Kidney glomerular epithelial cell (primary cell): Measurements from ENCODE around the gene INHBB.

Source experiments
- DNase-seq: peaks from one replicate; lab custom pipeline; 2025; lab: John Stamatoyannopoulos, UW

Gene INHBB

DNA sequence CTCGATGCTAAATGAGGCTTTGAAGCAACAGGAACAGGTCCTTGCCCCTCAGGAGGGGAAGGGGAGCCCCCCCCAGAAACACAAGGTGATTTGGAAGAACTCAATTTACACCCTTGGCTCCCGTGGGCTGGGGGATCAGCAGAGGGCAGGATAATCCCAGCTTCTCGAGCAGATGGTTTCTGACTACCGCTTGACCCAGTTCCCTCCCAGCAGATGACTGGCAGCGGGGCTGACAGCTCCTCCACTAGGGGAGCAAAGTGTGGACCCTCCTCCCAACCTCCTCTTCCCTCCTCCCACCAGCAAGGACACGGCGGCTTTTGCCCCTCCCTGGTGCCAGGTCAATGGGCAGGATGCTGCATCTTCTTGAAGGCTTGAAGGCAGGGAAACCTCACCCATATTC, 3.5 kb upstream of the INHBB start:
- DNase-seq: no peak

DNA sequence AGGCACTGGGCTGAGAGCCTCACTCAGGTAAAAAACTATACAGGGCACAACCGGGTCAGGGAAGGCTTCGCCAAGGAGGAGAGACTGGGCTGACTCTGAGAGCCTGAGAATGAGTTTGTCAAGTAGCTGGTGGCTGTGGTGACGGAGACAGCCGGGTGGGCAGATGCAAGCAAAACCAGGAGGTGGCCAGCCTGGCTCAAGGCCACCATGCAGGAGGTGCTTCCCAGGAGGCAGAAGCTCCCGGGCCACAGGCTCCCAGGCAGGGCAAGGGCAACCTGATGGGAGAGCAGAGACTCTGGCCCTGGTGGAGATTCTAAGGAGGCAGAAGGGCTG, 2.9 kb upstream of the INHBB start:
- DNase-seq: no peak

DNA sequence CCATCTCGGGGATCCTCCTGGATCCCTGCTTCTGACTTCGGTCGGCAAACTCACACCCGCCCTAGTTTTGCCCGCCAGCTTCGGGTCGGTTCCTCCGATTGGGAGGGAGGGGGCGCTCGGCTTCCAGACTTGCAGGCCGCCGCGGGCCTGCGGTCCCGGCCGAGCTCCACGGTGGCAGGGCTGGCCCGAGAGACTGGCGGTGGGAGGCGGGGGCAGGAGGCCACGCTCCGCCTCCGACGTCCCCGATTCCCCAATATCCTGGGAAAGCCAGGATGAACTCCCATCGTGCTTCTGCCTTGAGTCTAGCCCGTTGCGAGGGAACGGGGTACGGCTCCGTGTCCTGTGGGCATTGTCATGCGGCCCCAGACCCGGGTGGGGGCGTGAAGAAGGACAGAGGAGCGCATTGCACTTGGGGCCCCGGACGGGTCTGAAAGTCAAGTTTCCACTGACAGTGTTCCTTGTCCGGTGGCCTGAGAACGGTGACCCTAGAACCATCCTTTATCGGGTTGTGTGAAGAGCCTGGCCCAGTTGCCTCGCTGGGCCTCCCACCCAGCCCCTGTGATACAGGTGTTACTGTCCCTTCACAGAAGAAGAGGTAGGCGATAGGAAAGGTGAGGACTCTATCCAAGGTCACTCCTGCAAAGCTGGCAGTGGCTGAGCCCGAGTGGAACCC, 2.4 kb upstream of the INHBB start:
- DNase-seq: peak; percentile 43

DNA sequence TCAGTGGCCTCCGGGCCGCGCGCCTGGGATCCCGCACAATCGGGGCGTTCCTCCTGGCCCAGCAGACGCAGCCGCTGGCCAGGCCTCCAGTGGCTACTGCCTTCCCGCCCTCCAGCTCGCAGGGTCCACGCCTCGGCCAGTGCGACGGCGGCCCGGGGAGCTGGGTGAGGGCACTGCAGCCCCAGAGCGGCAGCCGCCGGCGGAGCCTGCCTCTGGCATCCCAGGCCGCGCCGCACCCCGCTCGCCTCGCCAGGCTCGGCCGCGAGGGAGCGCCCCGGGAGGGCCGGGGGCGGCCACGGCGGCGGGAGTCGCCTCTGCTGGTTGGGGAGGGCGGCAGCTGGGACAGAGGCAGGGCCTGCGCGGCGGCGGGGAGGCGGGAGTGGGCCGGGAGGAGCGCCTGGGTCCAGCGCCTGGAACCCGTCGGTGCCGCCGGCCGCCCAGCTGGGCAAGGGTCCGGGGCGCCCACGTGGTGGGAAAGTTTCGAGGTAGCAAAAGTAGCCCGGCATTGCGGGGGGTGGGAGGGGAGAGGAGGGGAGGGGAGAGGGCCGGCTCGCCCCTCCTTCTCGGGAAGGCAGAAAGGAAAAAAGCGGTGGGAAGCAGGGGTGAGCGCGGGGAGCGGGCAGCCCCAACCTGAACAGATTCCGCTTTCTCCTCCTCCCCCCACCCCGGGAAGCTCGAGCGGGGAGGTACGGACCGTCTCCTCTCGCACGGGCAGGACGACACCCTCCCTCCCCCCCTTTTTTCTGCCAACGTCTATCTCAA, 1.5 kb upstream of the INHBB start:
- DNase-seq: no peak

DNA sequence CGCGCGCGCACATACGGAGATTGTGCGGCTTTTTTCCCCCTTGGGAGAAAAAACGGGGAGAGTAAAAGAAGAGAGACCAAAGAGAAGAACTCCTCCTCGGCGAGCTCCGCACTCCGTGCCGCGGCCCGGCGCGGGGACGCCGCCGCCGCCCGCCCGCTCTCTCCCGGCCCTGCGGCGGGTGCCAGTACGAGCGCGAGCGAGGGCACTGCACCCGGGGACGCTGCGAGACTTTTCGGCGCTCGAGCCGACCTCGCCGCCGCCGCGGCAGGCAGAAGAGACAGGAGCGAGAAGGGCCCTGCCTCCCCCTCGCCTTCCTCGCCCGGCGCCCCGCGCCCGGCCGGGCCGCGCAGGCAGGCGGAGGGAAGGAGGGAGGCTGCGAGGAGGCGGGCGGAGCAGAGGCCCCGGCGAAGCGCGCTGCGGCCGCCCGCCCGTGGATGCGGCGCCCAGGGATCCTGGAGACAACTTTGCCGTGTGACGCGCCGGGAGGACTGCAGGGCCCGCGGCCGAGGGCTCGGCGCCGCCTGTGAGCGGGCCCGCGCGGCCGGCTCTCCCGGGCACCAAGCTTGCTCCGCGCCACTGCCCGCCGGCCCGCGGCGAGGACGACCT, 857 bp upstream of the INHBB start:
- no peak for DNase-seq

DNA sequence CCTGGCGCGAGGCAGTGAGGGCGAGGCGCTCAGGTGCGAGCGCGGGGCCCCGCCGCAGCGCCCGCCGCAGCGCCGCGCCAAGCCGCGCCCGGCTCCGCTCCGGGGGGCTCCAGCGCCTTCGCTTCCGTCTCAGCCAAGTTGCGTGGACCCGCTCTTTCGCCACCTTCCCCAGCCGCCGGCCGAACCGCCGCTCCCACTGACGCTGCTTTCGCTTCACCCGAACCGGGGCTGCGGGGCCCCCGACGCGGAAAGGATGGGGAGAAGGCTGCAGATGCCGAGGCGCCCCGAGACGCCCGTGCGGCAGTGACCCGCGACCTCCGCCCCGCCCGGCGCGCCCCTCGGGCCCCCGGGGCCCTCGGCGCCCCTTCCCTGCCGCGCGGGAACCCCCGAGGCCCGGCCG, 328 bp upstream of the INHBB start:
- DNase-seq: no peak

DNA sequence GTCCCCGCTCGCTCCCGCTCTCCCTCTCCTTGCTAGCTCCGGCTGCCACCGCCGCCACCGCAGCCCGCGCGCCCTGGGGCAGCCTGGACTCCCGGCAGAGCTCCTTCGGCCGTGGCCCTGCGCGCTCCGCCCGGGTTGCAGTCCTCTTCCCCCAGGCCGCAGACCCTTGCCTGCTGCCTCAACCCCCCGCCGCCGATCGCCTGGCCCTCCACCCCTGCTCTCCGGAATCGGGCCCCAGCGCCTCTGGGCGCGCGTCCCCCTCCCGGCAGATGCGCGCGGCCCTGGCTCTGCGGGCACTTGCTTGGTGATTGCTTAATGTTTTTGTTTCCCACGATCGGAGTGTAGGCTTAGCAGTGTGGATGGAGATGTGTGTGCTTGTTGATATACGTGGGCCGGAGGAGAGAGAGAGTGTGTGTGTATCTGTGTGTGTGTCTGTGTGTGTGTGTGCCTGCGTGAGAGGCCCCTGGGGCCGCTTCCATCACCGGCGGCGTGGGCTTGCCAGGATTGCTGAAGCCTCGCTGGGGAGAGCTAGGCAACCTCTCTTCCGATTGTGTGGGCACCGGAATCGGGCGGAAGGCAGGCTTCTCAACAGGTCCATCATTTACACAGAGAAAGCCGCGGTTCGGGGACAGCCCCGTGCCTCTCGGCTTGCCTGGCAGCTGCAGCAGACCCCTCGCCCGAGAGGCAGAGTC, 877 bp downstream of the INHBB start:
- DNase-seq: peak; percentile 14

DNA sequence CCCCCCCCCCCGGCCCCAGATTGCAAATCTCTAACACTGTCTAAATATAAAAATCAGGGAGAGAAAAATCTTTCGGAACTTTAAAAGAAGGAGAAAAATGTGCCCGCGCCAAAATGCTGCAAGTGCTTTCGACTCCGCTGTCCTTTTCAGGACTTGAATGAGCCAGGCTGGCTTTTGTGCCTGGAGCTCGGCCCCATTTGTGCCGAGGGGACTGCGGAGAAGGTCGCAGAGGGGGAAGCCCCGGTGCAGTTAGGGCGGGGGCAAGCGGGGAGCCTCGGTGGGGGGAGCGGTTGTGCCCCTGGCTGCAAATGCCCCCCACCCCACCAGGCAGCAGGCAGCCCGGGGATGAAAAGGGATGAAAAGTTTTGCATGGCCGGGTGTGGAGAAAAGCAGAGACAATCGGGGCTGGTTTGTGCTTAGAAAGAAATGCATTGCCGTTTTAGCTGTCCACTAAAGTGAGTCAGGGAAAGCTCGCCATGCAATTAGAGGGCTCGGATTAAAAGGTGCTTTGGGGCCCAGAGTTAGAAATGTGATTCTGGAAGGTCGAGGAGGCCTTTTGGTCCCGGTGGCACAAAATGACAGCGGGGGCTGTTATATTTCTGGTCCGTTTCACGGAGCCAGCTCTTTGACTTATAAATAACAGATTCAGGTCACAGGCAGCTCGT, 1.6 kb downstream of the INHBB start:
- DNase-seq: no peak

DNA sequence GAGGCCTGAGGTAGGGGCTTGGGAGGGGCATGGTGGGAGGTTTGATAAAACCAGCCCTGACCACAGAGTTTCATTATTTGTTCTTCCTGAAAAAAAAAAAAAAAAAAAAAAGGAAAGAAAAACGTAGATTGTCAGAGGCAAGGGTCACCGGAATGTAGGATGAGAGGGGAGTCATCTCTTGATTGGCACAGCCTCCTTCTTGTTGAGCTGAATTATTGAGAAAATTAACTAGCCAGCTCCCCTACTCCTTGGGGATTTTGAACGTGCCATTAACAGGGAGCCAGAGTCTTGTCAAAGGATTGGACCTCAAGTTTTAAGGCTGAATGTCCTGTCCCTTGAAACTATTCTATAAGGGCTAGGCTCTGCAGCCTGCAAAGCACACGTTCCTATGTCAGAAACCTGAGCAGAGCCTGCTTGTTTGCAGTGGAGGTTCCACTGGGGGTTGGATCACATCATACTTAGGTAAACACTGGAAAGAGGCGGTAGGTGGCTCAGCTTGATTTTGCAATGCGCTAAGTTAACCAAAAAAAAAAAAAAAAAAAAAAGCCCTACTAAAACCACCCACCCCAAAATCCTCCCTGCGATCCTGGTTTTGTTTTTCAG, 2.3 kb downstream of the INHBB start:
- no peak for DNase-seq

DNA sequence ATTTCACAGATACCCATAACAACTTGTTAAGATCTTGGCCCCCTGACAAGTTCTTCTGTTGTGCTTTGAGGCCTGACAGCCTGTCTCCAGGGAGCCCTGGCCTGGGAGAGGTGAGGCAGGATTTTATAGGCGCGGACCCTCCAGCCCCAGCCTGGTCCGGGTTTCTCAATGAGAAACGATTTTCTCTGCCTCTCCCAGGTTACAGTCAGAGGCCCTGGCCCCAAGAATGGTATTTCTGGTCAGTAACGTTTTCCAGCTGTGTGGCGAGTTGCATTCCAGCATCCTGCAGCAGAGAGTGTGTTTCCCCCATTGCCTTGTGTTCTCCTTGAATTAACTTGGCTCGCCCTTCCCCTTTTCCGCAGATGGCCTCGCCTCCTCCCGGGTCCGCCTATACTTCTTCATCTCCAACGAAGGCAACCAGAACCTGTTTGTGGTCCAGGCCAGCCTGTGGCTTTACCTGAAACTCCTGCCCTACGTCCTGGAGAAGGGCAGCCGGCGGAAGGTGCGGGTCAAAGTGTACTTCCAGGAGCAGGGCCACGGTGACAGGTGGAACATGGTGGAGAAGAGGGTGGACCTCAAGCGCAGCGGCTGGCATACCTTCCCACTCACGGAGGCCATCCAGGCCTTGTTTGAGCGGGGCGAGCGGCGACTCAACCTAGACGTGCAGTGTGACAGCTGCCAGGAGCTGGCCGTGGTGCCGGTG, 3.0 kb downstream of the INHBB start:
- no peak for DNase-seq

DNA sequence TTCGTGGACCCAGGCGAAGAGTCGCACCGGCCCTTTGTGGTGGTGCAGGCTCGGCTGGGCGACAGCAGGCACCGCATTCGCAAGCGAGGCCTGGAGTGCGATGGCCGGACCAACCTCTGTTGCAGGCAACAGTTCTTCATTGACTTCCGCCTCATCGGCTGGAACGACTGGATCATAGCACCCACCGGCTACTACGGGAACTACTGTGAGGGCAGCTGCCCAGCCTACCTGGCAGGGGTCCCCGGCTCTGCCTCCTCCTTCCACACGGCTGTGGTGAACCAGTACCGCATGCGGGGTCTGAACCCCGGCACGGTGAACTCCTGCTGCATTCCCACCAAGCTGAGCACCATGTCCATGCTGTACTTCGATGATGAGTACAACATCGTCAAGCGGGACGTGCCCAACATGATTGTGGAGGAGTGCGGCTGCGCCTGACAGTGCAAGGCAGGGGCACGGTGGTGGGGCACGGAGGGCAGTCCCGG, 3.5 kb downstream of the INHBB start:
- no peak for DNase-seq

DNA sequence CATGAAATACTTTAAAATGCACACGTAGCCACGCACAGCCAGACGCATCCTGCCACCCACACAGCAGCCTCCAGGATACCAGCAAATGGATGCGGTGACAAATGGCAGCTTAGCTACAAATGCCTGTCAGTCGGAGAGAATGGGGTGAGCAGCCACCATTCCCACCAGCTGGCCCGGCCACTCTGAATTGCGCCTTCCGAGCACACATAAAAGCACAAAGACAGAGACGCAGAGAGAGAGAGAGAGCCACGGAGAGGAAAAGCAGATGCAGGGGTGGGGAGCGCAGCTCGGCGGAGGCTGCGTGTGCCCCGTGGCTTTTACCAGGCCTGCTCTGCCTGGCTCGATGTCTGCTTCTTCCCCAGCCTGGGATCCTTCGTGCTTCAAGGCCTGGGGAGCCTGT, 4.1 kb downstream of the INHBB start:
- no peak for DNase-seq

DNA sequence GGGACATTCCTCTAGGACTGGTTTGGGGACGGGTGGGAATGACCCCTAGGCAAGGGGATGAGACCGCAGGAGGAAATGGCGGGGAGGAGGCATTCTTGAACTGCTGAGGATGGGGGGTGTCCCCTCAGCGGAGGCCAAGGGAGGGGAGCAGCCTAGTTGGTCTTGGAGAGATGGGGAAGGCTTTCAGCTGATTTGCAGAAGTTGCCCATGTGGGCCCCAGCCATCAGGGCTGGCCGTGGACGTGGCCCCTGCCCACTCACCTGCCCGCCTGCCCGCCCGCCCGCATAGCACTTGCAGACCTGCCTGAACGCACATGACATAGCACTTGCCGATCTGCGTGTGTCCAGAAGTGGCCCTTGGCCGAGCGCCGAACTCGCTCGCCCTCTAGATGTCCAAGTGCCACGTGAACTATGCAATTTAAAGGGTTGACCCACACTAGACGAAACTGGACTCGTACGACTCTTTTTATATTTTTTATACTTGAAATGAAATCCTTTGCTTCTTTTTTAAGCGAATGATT, 4.9 kb downstream of the INHBB start:
- DNase-seq: no peak

DNA sequence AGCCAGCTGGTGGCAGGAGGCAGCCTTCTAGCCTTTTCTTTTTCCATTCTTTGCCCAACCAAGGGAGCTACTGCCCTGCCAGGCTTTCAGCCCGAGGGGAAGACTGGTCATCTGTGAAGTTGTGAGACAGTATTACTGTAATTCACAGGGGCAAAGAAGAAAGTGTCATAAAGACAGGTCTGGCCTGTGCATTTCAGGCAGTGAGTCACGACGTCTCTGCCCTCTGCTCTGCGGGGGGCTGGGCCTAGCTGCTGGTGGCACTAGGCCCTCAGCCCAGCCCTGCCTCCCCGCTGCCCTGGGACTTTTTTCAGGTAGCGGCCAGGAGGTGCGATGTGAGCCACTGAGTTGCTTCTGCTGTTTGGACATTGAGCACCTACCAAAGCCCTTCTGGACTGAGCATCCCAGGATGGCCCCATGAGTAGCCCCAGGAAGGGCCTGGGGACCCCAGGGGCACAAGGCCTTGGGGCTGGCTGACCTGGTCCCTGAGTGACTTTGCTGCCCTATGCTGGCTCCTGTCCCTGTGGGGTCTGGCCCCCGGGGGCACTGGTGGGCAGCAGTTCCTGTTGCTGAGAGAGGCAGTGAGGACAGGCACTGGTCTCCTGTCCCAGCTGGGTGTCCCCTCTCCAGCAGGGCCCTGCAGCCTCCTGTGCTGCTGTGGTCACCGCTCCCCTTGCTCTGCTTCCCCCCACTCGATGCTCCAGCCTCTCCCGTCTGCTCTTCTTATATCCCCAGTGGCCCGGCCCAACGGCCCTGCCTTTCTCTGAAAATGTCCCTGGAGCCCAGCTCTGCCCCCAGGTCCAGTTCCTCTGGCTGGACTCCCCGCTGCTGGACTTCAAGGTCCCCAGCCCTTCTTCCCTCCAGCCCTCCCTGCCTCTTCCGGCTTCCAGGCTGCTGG, 7.0 kb downstream of the INHBB start:
- DNase-seq: peak; percentile 24

DNA sequence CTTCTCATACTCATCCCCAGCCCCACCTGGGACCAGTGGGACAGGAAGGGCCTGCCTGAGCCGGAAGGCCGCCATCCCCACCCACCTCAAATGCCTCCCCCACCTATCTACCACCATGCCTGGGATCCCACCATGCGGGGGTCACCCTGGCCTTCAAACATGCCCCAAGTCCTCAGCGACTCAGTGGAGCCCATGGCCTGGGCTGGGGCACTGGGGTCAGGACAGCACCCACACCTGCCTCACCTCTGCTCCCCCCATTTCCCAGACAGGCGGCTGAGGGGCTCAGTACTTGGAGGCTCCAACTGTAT, 7.6 kb downstream of the INHBB start:
- no peak for DNase-seq

DNA sequence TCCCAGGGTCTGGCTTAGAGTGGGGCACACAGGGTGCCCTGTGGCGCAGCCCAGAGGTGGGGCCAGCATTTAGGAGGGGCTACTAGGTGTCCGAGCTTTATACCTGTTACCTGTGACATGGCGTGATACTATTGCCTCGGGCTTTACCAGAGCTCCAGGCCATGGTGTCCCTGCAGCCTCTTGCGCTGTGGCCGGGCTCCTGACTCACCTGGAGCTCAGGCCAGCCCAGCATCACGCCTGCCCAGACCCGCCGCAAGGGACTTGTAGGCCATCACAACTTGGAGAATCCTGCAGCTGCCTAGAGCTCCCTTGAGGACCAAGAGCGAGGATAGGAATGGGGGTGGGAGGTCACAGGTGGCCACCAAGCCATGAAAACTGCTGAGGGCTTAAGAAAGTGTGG, 8.0 kb downstream of the INHBB start:
- no peak for DNase-seq

DNA sequence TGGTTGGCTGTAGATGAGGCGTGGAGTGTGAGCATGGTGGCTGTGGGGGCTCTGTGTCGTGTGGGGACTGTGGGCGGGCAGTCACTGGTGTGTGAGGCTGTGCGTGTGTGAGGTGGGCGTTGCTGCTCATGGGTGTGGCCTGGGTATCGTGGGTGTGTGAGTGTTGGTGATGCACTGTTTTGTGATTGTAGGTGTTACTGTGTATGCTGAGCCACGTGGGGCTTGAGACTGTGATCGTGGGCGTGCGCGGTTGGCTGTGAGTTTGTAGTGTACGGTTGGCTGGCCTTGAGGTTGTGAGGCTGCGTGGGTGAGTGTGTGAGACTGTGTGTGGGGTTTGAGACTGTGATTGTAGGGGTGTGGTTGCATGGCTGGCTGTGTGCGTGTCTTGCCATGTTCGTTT, 8.5 kb downstream of the INHBB start:
- no peak for DNase-seq

DNA sequence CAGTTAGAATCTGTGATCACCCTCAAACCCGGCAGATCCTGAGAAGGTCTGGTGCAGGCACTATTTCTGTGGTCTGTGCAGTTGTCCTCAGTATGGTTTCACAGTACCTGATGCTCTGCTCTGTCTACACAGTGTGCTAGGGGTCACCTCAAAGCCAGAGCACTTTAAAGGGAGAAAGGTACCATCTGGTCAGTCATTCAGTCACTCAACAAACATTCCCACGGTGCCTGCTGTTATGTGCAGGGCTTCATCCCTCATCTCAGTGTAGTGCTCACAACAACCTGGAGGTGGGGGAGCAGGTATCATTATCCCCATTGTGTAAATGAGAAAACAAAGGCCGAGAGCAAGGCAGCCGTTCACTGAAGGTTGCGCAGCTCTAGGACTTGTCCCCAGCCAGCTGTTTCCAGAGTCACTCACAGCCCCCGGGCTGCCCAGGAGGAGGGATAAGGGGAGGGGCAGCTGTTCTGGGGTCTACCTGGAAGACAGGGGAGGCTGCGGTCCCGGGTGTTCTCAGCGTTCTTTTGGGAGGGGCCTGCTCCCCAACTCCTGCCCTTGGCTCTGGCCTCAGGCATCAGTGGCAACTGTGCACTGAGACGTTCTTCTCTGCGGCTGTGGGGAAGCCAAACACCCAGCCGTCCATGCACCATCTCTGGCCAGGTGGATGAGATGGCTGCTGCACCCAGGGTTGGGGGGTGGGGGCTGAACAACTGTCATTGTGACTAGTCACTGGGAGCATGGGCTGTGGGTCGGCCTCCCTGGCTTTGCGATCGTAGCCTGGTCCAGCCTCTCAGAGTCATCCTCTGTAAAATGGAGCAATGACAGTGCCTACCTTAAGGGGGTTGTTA, 9.2 kb downstream of the INHBB start:
- DNase-seq: no peak

DNA sequence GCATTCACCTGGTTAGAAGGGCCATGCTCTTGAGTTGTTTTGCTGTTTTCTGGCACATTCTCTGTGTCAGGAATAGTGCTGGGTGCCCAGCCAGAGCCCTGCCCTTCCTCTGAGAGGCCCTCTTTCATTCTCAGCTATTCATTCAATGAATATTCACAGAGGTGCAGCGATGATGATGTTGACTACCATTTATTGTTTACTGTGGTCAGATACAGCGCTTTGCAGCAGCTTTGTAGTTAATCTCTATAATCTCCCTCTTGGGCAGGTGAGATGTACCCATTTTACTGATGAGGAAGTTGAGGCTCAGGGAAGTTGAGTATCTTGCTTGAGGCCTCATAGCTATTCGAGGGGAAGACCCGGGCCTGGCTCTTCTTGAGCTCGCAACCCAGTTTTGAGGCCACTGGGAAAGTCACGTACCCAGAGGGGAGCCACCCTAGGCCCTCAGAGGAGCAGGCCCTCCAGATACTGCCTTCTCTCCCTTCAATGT, 9.9 kb downstream of the INHBB start:
- no peak for DNase-seq
